ENCODE results near the gene TPI1.
"Not testable (repeated sequence)": the region's sequence is repeated elsewhere in the genome, so short reads cannot be mapped to it uniquely, and the experiment has no call there.

TPI1 gene

GRCh38 chr12:6869049-6870021 lies 2.0 kb downstream of the TPI1 start:
- peak; percentile 78 for DNase-seq (ENCODE audit: low spot score)

- DNase-seq (ENCODE audit: low spot score), result not testable (repeated sequence)
These were observed 3.0 kb downstream of the TPI1 start for GRCh38 chr12:6870304-6870703.

- DNase-seq (ENCODE audit: low spot score), result peak; percentile 5
These were observed 4.0 kb downstream of the TPI1 start for GRCh38 chr12:6871052-6871957.

GRCh38 chr12:6872073-6873048 lies 5.0 kb downstream of the TPI1 start:
- peak; percentile 92 for DNase-seq (ENCODE audit: low spot score)

GRCh38 chr12:6873094-6874014 lies 6.0 kb downstream of the TPI1 start, which contains the start of gene SPSB2:
Gene SPSB2, minus strand, starts transcription at chr12:6873303. Its CDS starts 402 bp downstream, at chr12:6872901.
- peak; percentile 95 for DNase-seq (ENCODE audit: low spot score)

GRCh38 chr12:6874015-6874368 lies 6.7 kb downstream of the TPI1 start:
- not testable (repeated sequence) for DNase-seq (ENCODE audit: low spot score)

GRCh38 chr12:6879824-6880223 lies 12.5 kb downstream of the TPI1 start:
- not testable (repeated sequence) for DNase-seq (ENCODE audit: low spot score)

- DNase-seq (ENCODE audit: low spot score), result no peak
These were observed 15.9 kb downstream of the TPI1 start for GRCh38 chr12:6883252-6883651.

- no peak for DNase-seq (ENCODE audit: low spot score)
These were observed 16.4 kb downstream of the TPI1 start for GRCh38 chr12:6883683-6884082.

GRCh38 chr12:6884539-6884938 lies 17.2 kb downstream of the TPI1 start:
- no peak for DNase-seq (ENCODE audit: low spot score)

- not testable (repeated sequence) for DNase-seq (ENCODE audit: low spot score)
These were observed 19.1 kb downstream of the TPI1 start for GRCh38 chr12:6886206-6886999.

- DNase-seq (ENCODE audit: low spot score), result no peak
These were observed 20.1 kb downstream of the TPI1 start for GRCh38 chr12:6887460-6887859.

GRCh38 chr12:6888360-6888759 lies 21.0 kb downstream of the TPI1 start:
- DNase-seq (ENCODE audit: low spot score), result no peak

- DNase-seq (ENCODE audit: low spot score), result not testable (repeated sequence)
These were observed 21.5 kb downstream of the TPI1 start for GRCh38 chr12:6888794-6889193.

- DNase-seq (ENCODE audit: low spot score), result not testable (repeated sequence)
These were observed 22.6 kb downstream of the TPI1 start for GRCh38 chr12:6889775-6890573.

GRCh38 chr12:6890789-6891645 lies 23.7 kb downstream of the TPI1 start:
- DNase-seq (ENCODE audit: low spot score), result peak; percentile 98

- DNase-seq (ENCODE audit: low spot score), result no peak
These were observed 24.3 kb downstream of the TPI1 start for GRCh38 chr12:6891646-6892001.

- not testable (repeated sequence) for DNase-seq (ENCODE audit: low spot score)
These were observed 25.4 kb downstream of the TPI1 start for GRCh38 chr12:6892683-6893082.

Measured in Ammon's horn (tissue), 1 donor.